ENCODE measurements around the gene NAA50. TPM values are rescaled to one million over a fixed set of nuclear protein-coding genes. Genes with fewer than 3 reads are reported as not detected.

The NAA50 gene
- total RNA-seq: 110 and 149 TPM in 2 replicates

- Histone ChIP-seq H3K36me3 (ENCODE audit: control insufficient read depth, insufficient read depth, low read length) (no peaks in the 10 kb centered on the region), H3K4me3 (ENCODE audit: low read depth, low read length) (peak within 1 kb of the TSS; percentile 62), H3K27me3 (ENCODE audit: control insufficient read depth, insufficient read depth, low read length) (no peaks in the 10 kb centered on the region)
- no peak for DNase-seq (ENCODE audit: low read depth)
- peak; percentile 48 for TF ChIP-seq CTCF (IDR thresholded peaks at IDR 0.05; ENCODE audit: insufficient read depth, low read length, poor library complexity, severe bottlenecking)
Measured at GRCh38 chr3:113745756-113746547, at the start of gene NAA50. TSS of gene NAA50 (minus strand) at chr3:113746249. CDS start at chr3:113745949, 300 bp downstream.

- TF ChIP-seq CTCF (IDR thresholded peaks at IDR 0.05; ENCODE audit: insufficient read depth, low read length, poor library complexity, severe bottlenecking): no peak
- Histone ChIP-seq H3K36me3 (ENCODE audit: control insufficient read depth, insufficient read depth, low read length) (no peaks in the 10 kb centered on the region), H3K27me3 (ENCODE audit: control insufficient read depth, insufficient read depth, low read length) (no peaks in the 10 kb centered on the region), H3K4me3 (ENCODE audit: low read depth, low read length) (no peak overlapping the region)
- no peak for DNase-seq (ENCODE audit: low read depth)
Measured at GRCh38 chr3:113795693-113796092, 49.6 kb upstream of the NAA50 start.

DNA sequence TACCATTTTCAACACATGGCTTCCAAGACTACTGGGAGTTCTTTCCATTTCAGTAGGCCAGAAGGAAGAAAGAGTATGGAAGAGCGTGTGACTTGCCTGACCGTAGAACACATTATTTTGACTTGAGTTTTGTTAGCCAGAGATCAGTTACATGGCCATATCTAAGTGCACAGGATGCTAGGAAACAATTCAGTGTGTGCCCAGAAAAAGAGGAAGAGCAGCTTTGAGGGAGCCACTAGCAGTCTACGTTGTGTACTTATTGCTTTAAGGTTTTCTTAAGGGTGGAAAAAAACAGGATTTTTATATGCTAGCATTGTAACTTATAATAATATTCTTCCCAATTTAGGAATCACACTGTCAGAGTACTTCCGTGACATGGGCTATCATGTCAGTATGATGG is 48.5 kb upstream of the NAA50 start:
- TF ChIP-seq CTCF (IDR thresholded peaks at IDR 0.05; ENCODE audit: insufficient read depth, low read length, poor library complexity, severe bottlenecking): no peak
- no peaks in the 10 kb centered on the region for H3K36me3 ChIP-seq (ENCODE audit: control insufficient read depth, insufficient read depth, low read length)

GRCh38 chr3:113791381-113791780 is 45.3 kb upstream of the NAA50 start:
- Histone ChIP-seq H3K27me3 (ENCODE audit: control insufficient read depth, insufficient read depth, low read length) (no peaks in the 10 kb centered on the region), H3K4me3 (ENCODE audit: low read depth, low read length) (no peak overlapping the region), H3K36me3 (ENCODE audit: control insufficient read depth, insufficient read depth, low read length) (no peaks in the 10 kb centered on the region)
- DNase-seq (ENCODE audit: low read depth): no peak
- no peak for TF ChIP-seq CTCF (IDR thresholded peaks at IDR 0.05; ENCODE audit: insufficient read depth, low read length, poor library complexity, severe bottlenecking)

More for the DNA sequence above, 48.5 kb upstream of the NAA50 start:
- Histone ChIP-seq H3K4me3 (ENCODE audit: low read depth, low read length) (no peak overlapping the region), H3K27me3 (ENCODE audit: control insufficient read depth, insufficient read depth, low read length) (no peaks in the 10 kb centered on the region)
- DNase-seq (ENCODE audit: low read depth): no peak

DNA sequence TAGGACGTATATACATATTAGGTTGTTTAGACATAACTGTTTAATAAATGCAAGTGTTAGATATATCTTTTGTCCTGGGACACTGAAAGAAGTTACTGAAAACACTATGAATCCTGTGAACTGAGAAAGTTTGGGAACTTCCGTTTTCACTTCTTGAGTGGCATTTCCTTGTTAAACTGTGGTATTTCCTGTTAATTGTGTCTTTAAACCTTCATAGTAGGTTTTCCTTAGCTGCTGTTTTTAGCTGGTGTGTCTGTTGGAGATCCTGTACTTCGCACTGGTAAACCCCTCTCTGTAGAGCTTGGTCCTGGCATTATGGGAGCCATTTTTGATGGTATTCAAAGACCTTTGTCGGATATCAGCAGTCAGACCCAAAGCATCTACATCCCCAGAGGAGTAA is 37.9 kb upstream of the NAA50 start:
- H3K36me3 ChIP-seq (ENCODE audit: control insufficient read depth, insufficient read depth, low read length): no peaks in the 10 kb centered on the region
- no peak overlapping the region for H3K4me3 ChIP-seq (ENCODE audit: low read depth, low read length)
- no peak for TF ChIP-seq CTCF (IDR thresholded peaks at IDR 0.05; ENCODE audit: insufficient read depth, low read length, poor library complexity, severe bottlenecking)
- H3K27me3 ChIP-seq (ENCODE audit: control insufficient read depth, insufficient read depth, low read length): no peaks in the 10 kb centered on the region
- DNase-seq (ENCODE audit: low read depth): no peak

- peak; percentile 54 for DNase-seq (ENCODE audit: low read depth)
- TF ChIP-seq CTCF (IDR thresholded peaks at IDR 0.05; ENCODE audit: insufficient read depth, low read length, poor library complexity, severe bottlenecking): no peak
- no peaks in the 10 kb centered on the region for H3K36me3 ChIP-seq (ENCODE audit: control insufficient read depth, insufficient read depth, low read length)
Measured at GRCh38 chr3:113783463-113783862, 37.4 kb upstream of the NAA50 start.

More at GRCh38 chr3:113783463-113783862, 37.4 kb upstream of the NAA50 start:
- Histone ChIP-seq H3K27me3 (ENCODE audit: control insufficient read depth, insufficient read depth, low read length) (no peaks in the 10 kb centered on the region), H3K4me3 (ENCODE audit: low read depth, low read length) (no peak overlapping the region)

Data from kidney epithelial cell (primary cell).